ENCODE measurements around the gene PAFAH1B2. TPM values are rescaled to one million over a fixed set of nuclear protein-coding genes. Genes with fewer than 3 reads are reported as not detected.

PAFAH1B2 gene
- total RNA-seq, 1 donor from 2014 or later = 203 TPM

DNA sequence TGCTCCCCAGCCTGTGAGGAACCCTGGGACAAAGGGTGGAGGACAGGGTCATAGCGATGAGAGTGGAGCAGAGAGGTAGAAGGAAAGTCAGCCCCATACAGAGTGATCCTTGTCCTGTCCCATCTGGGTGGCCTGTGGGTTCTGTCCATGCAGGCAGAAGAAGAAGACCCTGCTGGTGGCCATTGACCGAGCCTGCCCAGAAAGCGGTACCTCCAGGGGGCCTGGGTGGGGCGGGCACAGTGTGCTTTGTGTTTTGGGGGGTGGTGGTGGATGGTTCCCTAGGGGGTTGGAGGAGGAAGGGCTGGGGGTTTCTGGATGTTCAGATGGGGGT, 42.3 kb downstream of the PAFAH1B2 start:
- H3K9me3 Mint-ChIP-seq = no peaks in the 10 kb centered on the region
- Histone ChIP-seq H3K4me3 (no peak overlapping the region), H4K20me1 (ENCODE audit: low read depth) (no peaks in the 10 kb centered on the region), H3K4me2 (no peak overlapping the region), H2AFZ (replicated peaks) (no peak overlapping the region), H3K36me3 (no peaks in the 10 kb centered on the region), H3K27me3 (no peaks in the 10 kb centered on the region), H3F3A (ENCODE audit: low read depth) (no peaks in the 10 kb centered on the region), H3K9me3 (ENCODE audit: low read depth) (no peaks in the 10 kb centered on the region), H3K9ac (no peak overlapping the region), H3K27ac (no peak overlapping the region), H3K4me1 (no peaks in the 10 kb centered on the region), H3K79me2 (ENCODE audit: low read depth) (no peaks in the 10 kb centered on the region)
- H3K4me3 Mint-ChIP-seq = no peak overlapping the region
- no peaks in the 10 kb centered on the region for H3K4me1 Mint-ChIP-seq
- TF ChIP-seq EZH2 (IDR thresholded peaks at IDR 0.05) (no peak), EZH2phosphoT487 (IDR thresholded peaks at IDR 0.05) (no peak)
- DNase-seq (ENCODE audit: low spot score) = no peak
- H3K27me3 Mint-ChIP-seq (ENCODE audit: insufficient read depth, low read depth) = peaks cover 2% of the 10 kb centered on the region
- no peak overlapping the region for H3K27ac Mint-ChIP-seq
- peaks cover 4% of the 10 kb centered on the region for H3K36me3 Mint-ChIP-seq

DNA sequence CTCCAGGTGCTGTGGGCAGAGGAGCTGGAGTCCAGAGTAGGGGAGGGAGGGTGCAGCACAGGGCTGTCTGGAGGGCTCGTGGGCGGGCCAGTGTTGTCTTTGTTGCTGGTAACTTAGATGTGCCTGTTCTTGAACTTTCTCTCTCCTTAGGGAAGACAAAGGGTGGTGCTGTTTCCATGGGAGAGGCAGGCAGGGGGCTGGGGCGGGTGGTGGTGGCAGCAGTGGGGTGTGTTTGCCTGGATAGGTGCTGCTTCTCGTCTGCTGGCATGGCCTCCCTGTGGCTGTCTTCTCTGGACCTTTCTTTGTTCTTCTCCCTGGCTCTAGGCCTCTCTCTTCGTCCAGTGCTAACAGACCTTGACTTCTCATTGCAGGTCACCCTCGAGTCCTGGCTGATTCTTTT, 42.9 kb downstream of the PAFAH1B2 start:
- H3K27me3 ChIP-seq = no peaks in the 10 kb centered on the region

DNA sequence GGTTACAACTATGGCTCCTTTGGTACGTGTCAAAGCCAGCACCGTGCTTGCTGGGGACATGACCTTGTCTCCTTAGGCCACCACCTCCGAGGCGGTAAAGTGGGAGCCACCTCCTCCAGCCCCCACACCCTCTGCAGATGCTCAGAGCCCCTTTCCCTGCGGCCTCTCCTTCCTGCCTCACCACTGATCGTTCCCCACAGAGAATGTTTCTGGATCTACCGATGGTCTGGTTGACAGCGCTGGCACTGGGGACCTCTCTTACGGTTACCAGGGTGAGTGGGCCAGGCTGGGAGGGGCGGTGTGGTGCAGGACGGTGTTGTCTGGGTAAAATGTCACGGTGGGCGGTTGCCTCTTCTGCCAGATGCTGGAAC, 43.3 kb downstream of the PAFAH1B2 start:
- TF ChIP-seq EZH2 (IDR thresholded peaks at IDR 0.05) = no peak
- H3K4me2 ChIP-seq = no peak overlapping the region
- no peak overlapping the region for H3K9ac ChIP-seq
- no peaks in the 10 kb centered on the region for H3K9me3 ChIP-seq (ENCODE audit: low read depth)
- no peaks in the 10 kb centered on the region for H3K79me2 ChIP-seq (ENCODE audit: low read depth)
- H3K27me3 Mint-ChIP-seq (ENCODE audit: insufficient read depth, low read depth) = peaks cover 2% of the 10 kb centered on the region
- H3K27me3 ChIP-seq = no peaks in the 10 kb centered on the region
- no peaks in the 10 kb centered on the region for H3K36me3 ChIP-seq
- H3K27ac ChIP-seq = no peak overlapping the region
- peak overlapping the region; percentile 15 for H3K4me3 Mint-ChIP-seq
- no peaks in the 10 kb centered on the region for H3K4me1 Mint-ChIP-seq
- H3K4me3 ChIP-seq = no peak overlapping the region
- H4K20me1 ChIP-seq (ENCODE audit: low read depth) = no peaks in the 10 kb centered on the region
- no peak overlapping the region for H3K27ac Mint-ChIP-seq
- DNase-seq (ENCODE audit: low spot score) = no peak
- H3K36me3 Mint-ChIP-seq = peaks cover 7% of the 10 kb centered on the region
- no peaks in the 10 kb centered on the region for H3K9me3 Mint-ChIP-seq
- no peak overlapping the region for H2AFZ ChIP-seq (replicated peaks)
- H3F3A ChIP-seq (ENCODE audit: low read depth) = no peaks in the 10 kb centered on the region
- no peaks in the 10 kb centered on the region for H3K4me1 ChIP-seq

More for the DNA sequence above, 42.9 kb downstream of the PAFAH1B2 start:
- no peaks in the 10 kb centered on the region for H3F3A ChIP-seq (ENCODE audit: low read depth)
- no peaks in the 10 kb centered on the region for H3K36me3 ChIP-seq
- H2AFZ ChIP-seq (replicated peaks) = no peak overlapping the region
- H3K9me3 ChIP-seq (ENCODE audit: low read depth) = no peaks in the 10 kb centered on the region
- TF ChIP-seq EZH2 (IDR thresholded peaks at IDR 0.05) (no peak), EZH2phosphoT487 (IDR thresholded peaks at IDR 0.05) (no peak)
- TF ChIP-seq, protein P1, sequence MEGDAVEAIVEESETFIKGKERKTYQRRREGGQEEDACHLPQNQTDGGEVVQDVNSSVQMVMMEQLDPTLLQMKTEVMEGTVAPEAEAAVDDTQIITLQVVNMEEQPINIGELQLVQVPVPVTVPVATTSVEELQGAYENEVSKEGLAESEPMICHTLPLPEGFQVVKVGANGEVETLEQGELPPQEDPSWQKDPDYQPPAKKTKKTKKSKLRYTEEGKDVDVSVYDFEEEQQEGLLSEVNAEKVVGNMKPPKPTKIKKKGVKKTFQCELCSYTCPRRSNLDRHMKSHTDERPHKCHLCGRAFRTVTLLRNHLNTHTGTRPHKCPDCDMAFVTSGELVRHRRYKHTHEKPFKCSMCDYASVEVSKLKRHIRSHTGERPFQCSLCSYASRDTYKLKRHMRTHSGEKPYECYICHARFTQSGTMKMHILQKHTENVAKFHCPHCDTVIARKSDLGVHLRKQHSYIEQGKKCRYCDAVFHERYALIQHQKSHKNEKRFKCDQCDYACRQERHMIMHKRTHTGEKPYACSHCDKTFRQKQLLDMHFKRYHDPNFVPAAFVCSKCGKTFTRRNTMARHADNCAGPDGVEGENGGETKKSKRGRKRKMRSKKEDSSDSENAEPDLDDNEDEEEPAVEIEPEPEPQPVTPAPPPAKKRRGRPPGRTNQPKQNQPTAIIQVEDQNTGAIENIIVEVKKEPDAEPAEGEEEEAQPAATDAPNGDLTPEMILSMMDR (IDR thresholded peaks at IDR 0.05) = no peak
- Mint-ChIP-seq H3K27ac (peak overlapping the region; percentile 92), H3K27me3 (ENCODE audit: insufficient read depth, low read depth) (peaks cover 2% of the 10 kb centered on the region), H3K4me3 (peak overlapping the region; percentile 19), H3K4me1 (no peaks in the 10 kb centered on the region), H3K9me3 (no peaks in the 10 kb centered on the region), H3K36me3 (peaks cover 7% of the 10 kb centered on the region)
- no peak overlapping the region for H3K4me2 ChIP-seq
- H3K27ac ChIP-seq = no peak overlapping the region
- H3K9ac ChIP-seq = no peak overlapping the region
- H3K79me2 ChIP-seq (ENCODE audit: low read depth) = no peaks in the 10 kb centered on the region
- H3K4me3 ChIP-seq = no peak overlapping the region
- no peak for DNase-seq (ENCODE audit: low spot score)
- no peaks in the 10 kb centered on the region for H4K20me1 ChIP-seq (ENCODE audit: low read depth)
- no peaks in the 10 kb centered on the region for H3K4me1 ChIP-seq

DNA sequence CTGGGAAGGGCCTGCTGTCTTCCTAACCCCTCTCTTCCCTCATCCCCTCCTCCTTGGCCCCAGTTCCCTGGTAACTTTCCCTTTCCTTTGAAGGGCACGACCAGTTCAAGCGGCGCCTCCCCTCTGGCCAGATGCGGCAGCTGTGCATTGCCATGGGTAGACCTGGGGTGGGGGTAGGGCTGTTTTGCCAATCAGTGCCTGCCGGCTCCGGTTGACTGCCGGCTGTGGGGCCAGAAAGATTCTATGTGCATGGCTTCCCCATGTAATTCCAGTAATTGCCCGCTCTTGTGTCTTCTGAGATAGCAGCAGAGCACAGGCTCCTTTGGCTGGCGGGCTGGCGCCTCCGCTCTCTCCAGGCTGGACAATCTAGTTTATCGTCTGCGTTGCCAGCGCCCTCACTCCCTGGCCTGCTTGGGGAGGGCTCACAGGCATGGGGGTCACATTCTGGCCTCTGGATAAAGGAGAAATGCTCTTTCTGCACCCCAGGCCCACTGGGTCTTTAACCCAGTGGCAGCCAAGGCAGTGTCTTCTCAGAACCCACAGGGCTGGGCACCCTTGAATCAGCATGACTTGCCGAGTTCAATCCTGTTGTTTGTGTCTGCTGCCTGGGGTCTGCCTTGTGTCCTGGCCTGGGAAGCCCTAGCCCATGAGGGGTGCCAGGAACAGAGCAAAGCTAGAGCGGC, 43.9 kb downstream of the PAFAH1B2 start:
- no peak for TF ChIP-seq EZH2 (IDR thresholded peaks at IDR 0.05)
- TF ChIP-seq, protein P1 (IDR thresholded peaks at IDR 0.05) = no peak
- TF ChIP-seq EZH2phosphoT487 (IDR thresholded peaks at IDR 0.05) = no peak
- no peak overlapping the region for H2AFZ ChIP-seq (replicated peaks)
- no peak overlapping the region for H3K9ac ChIP-seq
- no peaks in the 10 kb centered on the region for H3K27me3 ChIP-seq
- Mint-ChIP-seq H3K4me1 (no peaks in the 10 kb centered on the region), H3K27ac (no peak overlapping the region), H3K36me3 (peaks cover 5% of the 10 kb centered on the region), H3K4me3 (no peak overlapping the region), H3K27me3 (ENCODE audit: insufficient read depth, low read depth) (peaks cover 2% of the 10 kb centered on the region), H3K9me3 (no peaks in the 10 kb centered on the region)
- H4K20me1 ChIP-seq (ENCODE audit: low read depth) = no peaks in the 10 kb centered on the region
- H3K4me2 ChIP-seq = no peak overlapping the region
- no peaks in the 10 kb centered on the region for H3K9me3 ChIP-seq (ENCODE audit: low read depth)
- H3K27ac ChIP-seq = no peak overlapping the region
- H3K36me3 ChIP-seq = no peaks in the 10 kb centered on the region
- H3K4me3 ChIP-seq = no peak overlapping the region
- no peaks in the 10 kb centered on the region for H3K79me2 ChIP-seq (ENCODE audit: low read depth)
- no peak for DNase-seq (ENCODE audit: low spot score)
- no peaks in the 10 kb centered on the region for H3K4me1 ChIP-seq
- H3F3A ChIP-seq (ENCODE audit: low read depth) = no peaks in the 10 kb centered on the region
